Mesenchymal stem cell (in vitro differentiated cells and primary cell): ENCODE data around the gene TOP1.
A peak's percentile ranks its signal among the peaks of the same experiment; 100 is the strongest.

Experiments used
- DNase-seq: peaks from one replicate; pipeline ENCODE4 v3.0.0-alpha.2; 2013
- H2AFZ ChIP-seq: one replicate; pipeline ENCODE4 v1.6.1; 2013; ENCODE audit warnings: low read depth, mild to moderate bottlenecking, control low read depth, inconsistent platforms, low read length, moderate library complexity
- H2AK5ac ChIP-seq: 2 replicates; pipeline ENCODE4 v1.6.1; 2013; ENCODE audit warnings: low read length, moderate library complexity, mild to moderate bottlenecking, inconsistent platforms; ENCODE audit not compliant: severe bottlenecking
- H2BK120ac ChIP-seq: one replicate; pipeline ENCODE4 v1.6.1; 2013; ENCODE audit warnings: low read depth, mild to moderate bottlenecking, inconsistent platforms, low read length, moderate library complexity
- H2BK12ac ChIP-seq, 2 experiments: one replicate each; pipeline ENCODE4 v1.6.1; 2013; ENCODE audit warnings: inconsistent platforms in 2 of 2, low read length in 2 of 2, mild to moderate bottlenecking in 2 of 2, moderate library complexity in 2 of 2, control low read depth in 1 of 2
- H2BK15ac ChIP-seq: one replicate; pipeline ENCODE4 v1.6.1; 2013; ENCODE audit warnings: mild to moderate bottlenecking, low read depth, inconsistent platforms; ENCODE audit not compliant: poor library complexity, severe bottlenecking
- H2BK5ac ChIP-seq: 2 replicates; pipeline ENCODE4 v1.6.1; 2013; ENCODE audit warnings: low read depth, mild to moderate bottlenecking, low read length, control low read depth, inconsistent platforms; ENCODE audit not compliant: poor library complexity, severe bottlenecking
- H3K14ac ChIP-seq, 2 experiments: one replicate each; pipeline ENCODE4 v1.6.1; 2013; ENCODE audit warnings: inconsistent platforms in 2 of 2, low read length in 2 of 2, control low read depth in 1 of 2, mild to moderate bottlenecking in 1 of 2, moderate library complexity in 1 of 2
- H3K18ac ChIP-seq, 2 experiments: one replicate each; pipeline ENCODE4 v1.6.1; 2013; ENCODE audit warnings: inconsistent platforms in 2 of 2, low read length in 2 of 2, control low read depth in 1 of 2, low read depth in 1 of 2, mild to moderate bottlenecking in 1 of 2
- H3K23ac ChIP-seq, 2 experiments: one replicate each; pipeline ENCODE4 v1.6.1; 2013; ENCODE audit warnings: inconsistent platforms in 2 of 2, low read length in 2 of 2, mild to moderate bottlenecking in 2 of 2, moderate library complexity in 2 of 2, control low read depth in 1 of 2
- H3K27ac ChIP-seq: 2 replicates; pipeline ENCODE4 v1.5.1; 2013; ENCODE audit warnings: mild to moderate bottlenecking, moderate library complexity, low read length, control low read depth, inconsistent platforms; ENCODE audit not compliant: poor library complexity, severe bottlenecking
- H3K27me3 ChIP-seq, 2 experiments: 2 replicates each; pipeline versions ENCODE4 v1.6.1 to v1.7.0; 2013; ENCODE audit warnings: low read length in 2 of 2, mild to moderate bottlenecking in 2 of 2, moderate library complexity in 2 of 2, control low read depth in 1 of 2, inconsistent platforms in 1 of 2; ENCODE audit not compliant: control insufficient read depth in 1 of 2, insufficient read depth in 1 of 2
- H3K36me3 ChIP-seq, 2 experiments: 2 replicates each; pipeline versions ENCODE4 v1.6.1 to v1.7.0; 2013; ENCODE audit warnings: low read length in 2 of 2, control low read depth in 1 of 2, inconsistent platforms in 1 of 2, low read depth in 1 of 2, mild to moderate bottlenecking in 1 of 2; ENCODE audit not compliant: insufficient read depth in 2 of 2, control insufficient read depth in 1 of 2
- H3K4ac ChIP-seq, 2 experiments: one replicate each; pipeline ENCODE4 v1.6.1; 2013; ENCODE audit warnings: inconsistent platforms in 2 of 2, low read length in 2 of 2, mild to moderate bottlenecking in 2 of 2, moderate library complexity in 2 of 2, control low read depth in 1 of 2, low read depth in 1 of 2
- H3K4me1 ChIP-seq: 2 replicates; pipeline ENCODE4 v1.6.1; 2013; ENCODE audit warnings: low read depth, low read length, control low read depth; ENCODE audit not compliant: control insufficient read depth, insufficient read depth
- H3K4me2 ChIP-seq: 2 replicates; pipeline ENCODE4 v1.6.1; 2013; ENCODE audit warnings: low read length, mild to moderate bottlenecking, inconsistent platforms; ENCODE audit not compliant: poor library complexity, severe bottlenecking
- H3K4me3 ChIP-seq, 2 experiments: 2 replicates each; pipeline versions ENCODE4 v1.5.1 to v1.7.0; 2013; ENCODE audit warnings: low read length in 2 of 2, mild to moderate bottlenecking in 2 of 2, control low read depth in 1 of 2, low read depth in 1 of 2; ENCODE audit not compliant: insufficient read depth in 1 of 2
- H3K79me1 ChIP-seq: replicated peaks from 2 replicates; pipeline ENCODE4 v1.6.1; 2013; ENCODE audit warnings: mild to moderate bottlenecking, control low read depth, low read length, inconsistent platforms; ENCODE audit not compliant: poor library complexity, severe bottlenecking
- H3K9ac ChIP-seq: 2 replicates; pipeline ENCODE4 v1.7.0; 2013; ENCODE audit warnings: mild to moderate bottlenecking, low read length, moderate library complexity
- H3K9me3 ChIP-seq: 2 replicates; pipeline ENCODE4 v1.7.0; 2013; ENCODE audit warnings: mild to moderate bottlenecking, low read length; ENCODE audit not compliant: control insufficient read depth
- H4K8ac ChIP-seq: one replicate; pipeline ENCODE4 v1.6.1; 2013; ENCODE audit warnings: inconsistent platforms, mild to moderate bottlenecking, low read length, moderate library complexity
- H4K91ac ChIP-seq: one replicate; pipeline ENCODE4 v1.6.1; 2013; ENCODE audit warnings: mild to moderate bottlenecking, low read length, inconsistent platforms
- WGBS: methylation state at CpG from one replicate; pipeline ENCODE4 v1.1.7; 2013; ENCODE audit warnings: mixed read lengths; 5-methylcytosine and 5-hydroxymethylcytosine counted together

TOP1 gene

DNA sequence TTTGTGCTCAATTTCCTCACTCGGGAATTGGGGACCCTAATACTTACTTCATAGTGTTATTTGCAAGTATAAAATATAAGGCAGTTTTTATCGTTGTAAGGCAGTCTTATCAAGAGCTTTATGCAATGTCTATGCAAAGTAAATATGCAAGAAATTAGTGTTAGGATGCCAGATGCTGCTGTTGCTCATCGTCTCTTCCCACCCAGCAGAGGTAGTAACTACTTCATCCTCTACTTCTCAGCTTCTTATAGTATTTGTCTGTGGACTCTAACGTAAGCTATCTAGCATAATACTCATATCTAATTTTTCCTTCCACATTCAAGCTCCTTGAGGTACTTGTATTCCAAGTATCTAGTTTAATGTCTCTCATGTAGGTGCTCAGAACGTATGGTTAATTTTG is 120.3 kb downstream of the TOP1 start:
- Histone ChIP-seq H2BK5ac (no peak overlapping the region), H3K23ac (no peak overlapping the region), H3K9me3 (no peaks in the 10 kb centered on the region), H3K14ac (no peak overlapping the region), H3K36me3 (peaks cover 0 to 16% of the 10 kb centered on the region in 2 experiments), H4K91ac (no peak overlapping the region), H3K27ac (no peak overlapping the region), H2AFZ (no peak overlapping the region), H3K4me1 (peaks cover 23% of the 10 kb centered on the region), H2BK15ac (no peak overlapping the region), H4K8ac (no peak overlapping the region), H3K4ac (no peak overlapping the region), H3K4me2 (no peak overlapping the region), H3K27me3 (no peaks in the 10 kb centered on the region), H3K9ac (no peak overlapping the region), H3K18ac (no peak overlapping the region), H2BK120ac (no peak overlapping the region), H2BK12ac (no peak overlapping the region), H2AK5ac (no peak overlapping the region), H3K4me3 (no peak overlapping the region), H3K79me1 (peaks cover 21% of the 10 kb centered on the region)
- WGBS = 97% methylated on average over 4 of the region's 5 CpGs
- DNase-seq = no peak

- Histone ChIP-seq H3K27ac (no peak overlapping the region), H2BK15ac (no peak overlapping the region), H4K8ac (no peak overlapping the region), H2BK120ac (no peak overlapping the region), H3K36me3 (peaks cover 0 to 19% of the 10 kb centered on the region in 2 experiments), H3K23ac (peak overlapping the region in 1 of 2 experiments; percentile 15), H3K27me3 (no peaks in the 10 kb centered on the region), H3K9ac (no peak overlapping the region), H3K18ac (no peak overlapping the region), H2BK5ac (no peak overlapping the region), H2AK5ac (no peak overlapping the region), H3K4me2 (no peak overlapping the region), H3K9me3 (no peaks in the 10 kb centered on the region), H2BK12ac (no peak overlapping the region), H4K91ac (no peak overlapping the region), H3K4ac (no peak overlapping the region), H3K79me1 (peaks cover 22% of the 10 kb centered on the region), H3K4me1 (peaks cover 24% of the 10 kb centered on the region), H2AFZ (no peak overlapping the region), H3K14ac (no peak overlapping the region), H3K4me3 (no peak overlapping the region)
- WGBS = 67% methylated on average over 3 of the region's 3 CpGs
- DNase-seq = no peak
Measured at GRCh38 chr20:41150664-41151063, 122.0 kb downstream of the TOP1 start.

- H3K27ac ChIP-seq = no peak overlapping the region
- DNase-seq = no peak
- H4K8ac ChIP-seq = no peak overlapping the region
- H3K9me3 ChIP-seq = no peaks in the 10 kb centered on the region
- H2BK12ac ChIP-seq = no peak overlapping the region
- H3K18ac ChIP-seq = no peak overlapping the region
- no peak overlapping the region for H3K9ac ChIP-seq
- H3K27me3 ChIP-seq = no peaks in the 10 kb centered on the region
- H3K23ac ChIP-seq = no peak overlapping the region
- H3K4me2 ChIP-seq = no peak overlapping the region
- H4K91ac ChIP-seq = no peak overlapping the region
- H2AK5ac ChIP-seq = no peak overlapping the region
- H3K36me3 ChIP-seq = peaks cover 0 to 14% of the 10 kb centered on the region in 2 experiments
- H2BK15ac ChIP-seq = no peak overlapping the region
- 93% methylated on average over 4 of the region's 5 CpGs for WGBS
- no peak overlapping the region for H2BK120ac ChIP-seq
- H3K14ac ChIP-seq = no peak overlapping the region
- no peak overlapping the region for H2AFZ ChIP-seq
- H2BK5ac ChIP-seq = no peak overlapping the region
- peaks cover 26% of the 10 kb centered on the region for H3K4me1 ChIP-seq
- H3K4ac ChIP-seq = no peak overlapping the region
- H3K79me1 ChIP-seq = peaks cover 25% of the 10 kb centered on the region
- no peak overlapping the region for H3K4me3 ChIP-seq
Measured at GRCh38 chr20:41151134-41151869, 122.7 kb downstream of the TOP1 start.

GRCh38 chr20:41152108-41152757 is 123.6 kb downstream of the TOP1 start:
- peak overlapping the region in 1 of 2 experiments; percentile 32 for H2BK12ac ChIP-seq
- H3K4me2 ChIP-seq = no peak overlapping the region
- peaks cover 0 to 16% of the 10 kb centered on the region in 2 experiments for H3K36me3 ChIP-seq
- H3K4me1 ChIP-seq = peaks cover 30% of the 10 kb centered on the region
- no peak overlapping the region for H3K18ac ChIP-seq
- H2AFZ ChIP-seq = no peak overlapping the region
- H2BK15ac ChIP-seq = no peak overlapping the region
- no peak overlapping the region for H3K9ac ChIP-seq
- DNase-seq = no peak
- H3K9me3 ChIP-seq = no peaks in the 10 kb centered on the region
- H3K27me3 ChIP-seq = no peaks in the 10 kb centered on the region
- H4K8ac ChIP-seq = no peak overlapping the region
- no peak overlapping the region for H3K4me3 ChIP-seq
- H3K27ac ChIP-seq = no peak overlapping the region
- no peak overlapping the region for H3K4ac ChIP-seq
- no peak overlapping the region for H3K23ac ChIP-seq
- no peak overlapping the region for H4K91ac ChIP-seq
- peaks cover 25% of the 10 kb centered on the region for H3K79me1 ChIP-seq
- 92% methylated on average over 5 of the region's 5 CpGs for WGBS
- H3K14ac ChIP-seq = no peak overlapping the region
- H2BK120ac ChIP-seq = no peak overlapping the region
- H2BK5ac ChIP-seq = no peak overlapping the region
- no peak overlapping the region for H2AK5ac ChIP-seq
